Psoas muscle (tissue), 8 donors: ENCODE measurements around the gene KMT2D. TPM values are rescaled to one million over a fixed set of nuclear protein-coding genes. Genes with fewer than 3 reads are reported as not detected.

Experiments
- ATAC-seq, 4 donors: fragments of 200-7000 bp; cut with Tn5 transposase; one replicate each; pipeline ENCODE4 v1.9.1; 2020; ENCODE audit warnings: moderate library complexity in 3 of 4, mild to moderate bottlenecking in 2 of 4
- DNase-seq, 2 donors: peaks; one replicate each; pipeline ENCODE4 v3.0.0-alpha.2; 2020
- H3K27ac ChIP-seq: fragments of 200-600 bp; one replicate; pipeline ENCODE4 v1.8.0; 2022
- H3K27me3 ChIP-seq, 3 donors: fragments of 200-600 bp in 1 of 3; one replicate each; pipeline versions ENCODE4 v1.6.1 to v1.8.0; 2013 to 2022; ENCODE audit warnings: low read length in 2 of 3, mild to moderate bottlenecking in 2 of 3, moderate library complexity in 1 of 3; ENCODE audit not compliant: insufficient read depth in 3 of 3
- H3K36me3 ChIP-seq, 2 donors: fragments of 200-600 bp in 1 of 2; one replicate each; pipeline versions ENCODE4 v1.6.1 to v1.8.0; 2013 to 2022; ENCODE audit warnings: low read depth in 1 of 2, mild to moderate bottlenecking in 1 of 2, moderate library complexity in 1 of 2; ENCODE audit not compliant: insufficient read depth in 1 of 2
- H3K4me1 ChIP-seq: fragments of 200-600 bp; one replicate; pipeline ENCODE4 v1.8.0; 2022
- H3K4me3 ChIP-seq: fragments of 200-600 bp; one replicate; pipeline ENCODE4 v1.8.0; 2022; ENCODE audit warnings: mild to moderate bottlenecking
- H3K9me3 ChIP-seq: fragments of 200-600 bp; one replicate; pipeline ENCODE4 v1.8.0; 2022
- CTCF ChIP-seq: fragments of 200-600 bp; IDR thresholded peaks from one replicate; pipeline ENCODE4 v1.8.0; 2022; ENCODE audit warnings: antibody characterized with exemption
- WGBS, 3 donors: extraction: QIAGEN DNeasy Blood & Tissue Kit; methylation state at CpG; one replicate each; pipeline versions ENCODE4 v1.1.6 to v1.1.7; 2013; 5-methylcytosine and 5-hydroxymethylcytosine counted together
- intact Hi-C, 2 donors: fragments of 100-400 bp; cut with DNase I; formaldehyde crosslinking; loops; one replicate each; pipeline versions ENCODE4 v1.11.0 to v1.14.2; 2022
- polyA plus RNA-seq, 3 donors: library from polyadenylated mRNA; stranded (reverse); fragments of 200-250 nt; gene quantifications; one replicate each; pipeline ENCODE4 v1.2.3, GENCODE V29; 2013
- total RNA-seq, 4 donors: library from RNA; stranded (reverse); fragmentation: NEBNext Ultra II Directional in 2 of 4; extraction: Animal tissue kit (Norgen Biotek cat#: 25700) in 2 of 4; gene quantifications; one replicate each; pipeline versions ENCODE4 v1.2.1 to v1.2.4, GENCODE V29; 2021 to 2023
- donor health status: healthy with polysubstance abuse.
- donor health status: DM: no; HTN: no; CAD: no; lungs with moderate emphysema.
- donor health status: Bipolar disorder and iron deficiency.
- donor health status: healthy.
- donor health status: DM: yes; HTN: yes; CAD: no.
- donor health status: DM: no; HTN: no; CAD: no.
- donor health status: DM: no; HTN: no; CAD: no.
- donor health status: DM: yes; HTN: yes; CAD: no.

Gene KMT2D
- total and polyA plus RNA-seq, 7 donors: 10.8 to 69.8 (median 64.2) TPM

GRCh38 chr12:49026678-49027480 lies 33.7 kb downstream of the KMT2D start:
- WGBS, 3 donors: 91 to 96% (median 95%) methylated on average over 25 to 26 of the region's 26 CpGs
- no peak for TF ChIP-seq CTCF
- Histone ChIP-seq H3K27me3 (no peaks in the 10 kb centered on the region), H3K4me1 (no peaks in the 10 kb centered on the region), H3K36me3 (peaks cover 6 to 100% of the 10 kb centered on the region in 2 donors), H3K4me3 (no peak overlapping the region), H3K9me3 (no peaks in the 10 kb centered on the region), H3K27ac (no peak overlapping the region)
- peak in 1 of 2 donors; percentile 51 for DNase-seq
- no peak for ATAC-seq
- intact Hi-C loops: loop anchor here in 1 of 2 donors (2.0 kb wide), 1 partner anchor 20 kb away; no protein-coding TSS in a partner anchor

DNA sequence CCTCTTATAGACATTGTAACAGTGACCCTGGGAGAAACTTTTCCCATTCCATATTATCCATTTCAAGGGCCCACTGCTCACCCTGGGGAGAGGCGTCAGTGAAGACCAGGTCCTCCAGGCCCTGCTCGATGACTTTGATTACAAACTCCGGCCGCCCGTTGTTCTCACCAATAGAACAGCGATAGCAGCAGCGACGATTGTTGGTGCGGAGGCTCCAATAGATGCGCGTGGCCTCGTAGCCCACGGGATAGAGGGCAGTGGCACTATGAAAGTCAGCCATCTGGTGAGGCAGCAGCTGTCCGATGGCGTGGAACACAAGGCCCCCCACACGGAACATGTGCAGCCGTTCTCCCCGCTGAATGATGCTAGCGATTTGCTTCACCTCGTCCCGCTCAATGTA lies 34.5 kb downstream of the KMT2D start:
- Histone ChIP-seq H3K4me1 (no peaks in the 10 kb centered on the region), H3K4me3 (no peak overlapping the region), H3K27ac (no peak overlapping the region), H3K27me3 (no peaks in the 10 kb centered on the region), H3K9me3 (no peaks in the 10 kb centered on the region), H3K36me3 (peaks cover 11 to 100% of the 10 kb centered on the region in 2 donors)
- DNase-seq: no peak
- no peak for TF ChIP-seq CTCF
- intact Hi-C loops: loop anchor here in 1 of 2 donors (2.0 kb wide), 1 partner anchor 21 kb away; no protein-coding TSS in a partner anchor
- no peak for ATAC-seq
- WGBS, 3 donors: 85 to 92% (median 87%) methylated on average over 21 of the region's 21 CpGs

- no peak overlapping the region for H3K27ac ChIP-seq
- no peaks in the 10 kb centered on the region for H3K27me3 ChIP-seq
- WGBS, 3 donors: 82 to 89% (median 83%) methylated on average over 4 of the region's 4 CpGs
- peaks cover 11 to 100% of the 10 kb centered on the region in 2 donors for H3K36me3 ChIP-seq
- intact Hi-C loops: no loop called here
- no peak for TF ChIP-seq CTCF
- DNase-seq (no peak), ATAC-seq (no peak)
- no peaks in the 10 kb centered on the region for H3K4me1 ChIP-seq
- H3K4me3 ChIP-seq: no peak overlapping the region
- no peaks in the 10 kb centered on the region for H3K9me3 ChIP-seq
Measured at GRCh38 chr12:49025463-49025862, 35.1 kb downstream of the KMT2D start.

- Histone ChIP-seq H3K36me3 (peaks cover 11 to 92% of the 10 kb centered on the region in 2 donors), H3K4me3 (no peak overlapping the region), H3K9me3 (no peaks in the 10 kb centered on the region), H3K27ac (no peak overlapping the region), H3K27me3 (no peaks in the 10 kb centered on the region), H3K4me1 (no peaks in the 10 kb centered on the region)
- no peak for TF ChIP-seq CTCF
- no peak for ATAC-seq
- 83 to 87% (median 84%) methylated on average over 12 of the region's 12 CpGs for WGBS, 3 donors
- DNase-seq: no peak
- intact Hi-C loops: loop anchor here (5.0 kb wide), 1 partner anchor 33 kb away; no protein-coding TSS in a partner anchor
Measured at GRCh38 chr12:49024543-49024942, 36.1 kb downstream of the KMT2D start.
